Endodermal cell (in vitro differentiated cells): ENCODE measurements around the gene SEC31A. TPM values are rescaled to one million over a fixed set of nuclear protein-coding genes. Genes with fewer than 3 reads are reported as not detected.

Experiments used
- DNase-seq: peaks from one replicate; pipeline ENCODE4 v3.0.0-alpha.2; 2017
- H3K27ac ChIP-seq: 2 replicates; pipeline ENCODE4 v1.5.1; 2013; ENCODE audit warnings: mild to moderate bottlenecking, low read depth, low read length, moderate library complexity
- H3K27me3 ChIP-seq: 2 replicates; pipeline ENCODE4 v1.6.1; 2013; ENCODE audit warnings: mild to moderate bottlenecking, low read length, moderate library complexity; ENCODE audit not compliant: insufficient read depth, control insufficient read depth, poor library complexity, severe bottlenecking
- H3K36me3 ChIP-seq: 2 replicates; pipeline ENCODE4 v1.7.0; 2013; ENCODE audit warnings: mild to moderate bottlenecking, low read length, moderate library complexity; ENCODE audit not compliant: control insufficient read depth, insufficient read depth
- H3K4me1 ChIP-seq: one replicate; pipeline ENCODE4 v1.7.0; 2013; ENCODE audit warnings: low read length; ENCODE audit not compliant: control insufficient read depth, insufficient read depth
- H3K4me3 ChIP-seq: 2 replicates; pipeline ENCODE4 v1.5.1; 2013; ENCODE audit warnings: mild to moderate bottlenecking, low read length, moderate library complexity
- H3K9ac ChIP-seq: 2 replicates; pipeline ENCODE4 v1.6.1; 2013; ENCODE audit warnings: mild to moderate bottlenecking, low read length, moderate library complexity; ENCODE audit not compliant: poor library complexity, severe bottlenecking; ENCODE audit errors: extremely low read depth
- H3K9me3 ChIP-seq: 2 replicates; pipeline ENCODE4 v1.6.1; 2013; ENCODE audit warnings: mild to moderate bottlenecking, low read length, moderate library complexity; ENCODE audit not compliant: control insufficient read depth
- H3K27ac Mint-ChIP-seq: 2 replicates; pipeline ENCODE4 v1.8.0; 2020; ENCODE audit warnings: mixed read lengths
- H3K27me3 Mint-ChIP-seq: 2 replicates; pipeline ENCODE4 v1.8.0; 2021; ENCODE audit warnings: mild to moderate bottlenecking, mixed read lengths; ENCODE audit not compliant: insufficient read depth
- H3K36me3 Mint-ChIP-seq: 2 replicates; pipeline ENCODE4 v1.8.0; 2020; ENCODE audit warnings: low read depth, mixed read lengths
- H3K4me1 Mint-ChIP-seq: 2 replicates; pipeline ENCODE4 v1.8.0; 2020; ENCODE audit warnings: mixed read lengths
- H3K4me3 Mint-ChIP-seq: 2 replicates; pipeline ENCODE4 v1.8.0; 2020; ENCODE audit warnings: mild to moderate bottlenecking, moderate library complexity, mixed read lengths
- H3K9me3 Mint-ChIP-seq: 2 replicates; pipeline ENCODE4 v1.8.0; 2020; ENCODE audit warnings: mild to moderate bottlenecking, mixed read lengths
- CTCF ChIP-seq: fragments of 200-600 bp; sonication (generic); conservative IDR thresholded peaks from 2 replicates; pipeline ENCODE4 v1.5.0; 2021; ENCODE audit warnings: antibody characterized with exemption, mild to moderate bottlenecking
- WGBS, 2 experiments: methylation state at CpG; one replicate each; pipeline versions ENCODE4 v1.1.5 to v1.1.7; 2013; ENCODE audit warnings: missing lambda C conversion rate in 2 of 2, mixed read lengths in 1 of 2; ENCODE audit not compliant: insufficient coverage in 1 of 2, insufficient read length in 1 of 2; 5-methylcytosine and 5-hydroxymethylcytosine counted together
- total RNA-seq, 2 donors: library from RNA; stranded (reverse); fragmentation: NEBNext Ultra II Directional in 1 of 2; extraction: Animal tissue kit (Norgen Biotek cat#: 25700) in 1 of 2; gene quantifications; 2 replicates in 1 of 2; 3 replicates in 1 of 2; pipeline ENCODE4 v1.2.1, GENCODE V29; 2021

The SEC31A gene
- total RNA-seq, 2 donors from 2014 or later: 166 to 182 TPM

GRCh38 chr4:82779032-82779431 lies 111.9 kb downstream of the SEC31A start:
- Mint-ChIP-seq H3K36me3 (no peaks in the 10 kb centered on the region), H3K4me1 (peaks cover 31% of the 10 kb centered on the region), H3K27me3 (peaks cover 46% of the 10 kb centered on the region), H3K9me3 (no peaks in the 10 kb centered on the region), H3K27ac (no peak overlapping the region), H3K4me3 (no peak overlapping the region)
- DNase-seq: no peak
- Histone ChIP-seq H3K36me3 (peaks cover 3% of the 10 kb centered on the region), H3K9me3 (no peaks in the 10 kb centered on the region), H3K4me1 (peaks cover 17% of the 10 kb centered on the region), H3K9ac (no peak overlapping the region), H3K27ac (no peak overlapping the region), H3K27me3 (no peaks in the 10 kb centered on the region), H3K4me3 (no peak overlapping the region)
- 85 to 95% methylated on average over 3 to 10 of the region's 11 CpGs for WGBS, 2 experiments
- no peak for TF ChIP-seq CTCF

- no peaks in the 10 kb centered on the region for H3K27me3 ChIP-seq
- H3K27ac Mint-ChIP-seq: no peak overlapping the region
Observed at GRCh38 chr4:82777857-82778525, 113.0 kb downstream of the SEC31A start.

GRCh38 chr4:82776925-82777542 lies 113.9 kb downstream of the SEC31A start:
- Mint-ChIP-seq H3K27ac (no peak overlapping the region), H3K4me1 (peaks cover 21% of the 10 kb centered on the region), H3K36me3 (no peaks in the 10 kb centered on the region), H3K9me3 (no peaks in the 10 kb centered on the region), H3K27me3 (peaks cover 41% of the 10 kb centered on the region), H3K4me3 (no peak overlapping the region)
- H3K9ac ChIP-seq: no peak overlapping the region
- no peak for TF ChIP-seq CTCF
- no peak overlapping the region for H3K4me3 ChIP-seq
- peaks cover 9% of the 10 kb centered on the region for H3K4me1 ChIP-seq
- no peak overlapping the region for H3K27ac ChIP-seq
- peaks cover 3% of the 10 kb centered on the region for H3K36me3 ChIP-seq
- no peaks in the 10 kb centered on the region for H3K9me3 ChIP-seq
- H3K27me3 ChIP-seq: no peaks in the 10 kb centered on the region
- WGBS, 2 experiments: 92 to 94% methylated on average over 4 to 5 of the region's 5 CpGs
- DNase-seq: peak; percentile 24

More at GRCh38 chr4:82777857-82778525, 113.0 kb downstream of the SEC31A start:
- Mint-ChIP-seq H3K4me1 (peaks cover 30% of the 10 kb centered on the region), H3K9me3 (no peaks in the 10 kb centered on the region), H3K27me3 (peaks cover 45% of the 10 kb centered on the region), H3K36me3 (no peaks in the 10 kb centered on the region), H3K4me3 (no peak overlapping the region)
- Histone ChIP-seq H3K4me3 (no peak overlapping the region), H3K9me3 (no peaks in the 10 kb centered on the region), H3K4me1 (peaks cover 14% of the 10 kb centered on the region), H3K9ac (no peak overlapping the region), H3K27ac (no peak overlapping the region), H3K36me3 (peaks cover 3% of the 10 kb centered on the region)
- TF ChIP-seq CTCF: no peak
- peak; percentile 29 for DNase-seq
- 92 to 96% methylated on average over 1 to 4 of the region's 5 CpGs for WGBS, 2 experiments
